Measurements from ENCODE around the gene ITGAX. TPM values are rescaled to one million over a fixed set of nuclear protein-coding genes. Genes with fewer than 3 reads are reported as not detected.
A peak's percentile ranks its signal among the peaks of the same experiment; 100 is the strongest.

The ITGAX gene
- total RNA-seq, 1 experiment from 2014 or later = 0.14 TPM

- Mint-ChIP-seq H3K36me3 (ENCODE audit: insufficient read depth, unreplicated experiment) (no peaks in the 10 kb centered on the region), H3K27me3 (ENCODE audit: insufficient read depth, unreplicated experiment) (no peaks in the 10 kb centered on the region), H3K4me1 (ENCODE audit: insufficient read depth, unreplicated experiment) (no peaks in the 10 kb centered on the region), H3K4me3 (ENCODE audit: unreplicated experiment) (no peak overlapping the region), H3K9me3 (ENCODE audit: unreplicated experiment) (peaks cover 7% of the 10 kb centered on the region), H3K27ac (ENCODE audit: low read depth, unreplicated experiment) (no peak overlapping the region)
- ChIA-PET CTCF (no interaction called here), POLR2A (interaction anchor here (1.0 kb wide), 2 partner anchors 27 to 311 kb away, joined by 3 read pairs; a partner anchor contains a TSS)
- no peak for TF ChIP-seq CTCF (IDR thresholded peaks at IDR 0.05; ENCODE audit: unreplicated experiment)
- no TSS peak for BruUV-seq (replicated peaks)
- no peak for DNase-seq (ENCODE audit: unreplicated experiment)
- intact Hi-C loops (cut with micrococcal nuclease) = no loop called here
These were observed 46.5 kb downstream of the ITGAX start for GRCh38 chr16:31401436-31401835.

- Mint-ChIP-seq H3K27ac (ENCODE audit: low read depth, unreplicated experiment) (no peak overlapping the region), H3K4me3 (ENCODE audit: unreplicated experiment) (no peak overlapping the region), H3K9me3 (ENCODE audit: unreplicated experiment) (peaks cover 7% of the 10 kb centered on the region), H3K4me1 (ENCODE audit: insufficient read depth, unreplicated experiment) (no peaks in the 10 kb centered on the region), H3K36me3 (ENCODE audit: insufficient read depth, unreplicated experiment) (no peaks in the 10 kb centered on the region), H3K27me3 (ENCODE audit: insufficient read depth, unreplicated experiment) (no peaks in the 10 kb centered on the region)
- intact Hi-C loops (cut with micrococcal nuclease) = no loop called here
- BruUV-seq (replicated peaks) = no TSS peak
- no peak for TF ChIP-seq CTCF (IDR thresholded peaks at IDR 0.05; ENCODE audit: unreplicated experiment)
- peak; percentile 30 for DNase-seq (ENCODE audit: unreplicated experiment)
- ChIA-PET POLR2A (no interaction called here), CTCF (interaction anchor here (1.5 kb wide), 1 partner anchor 49 kb away, joined by 5 read pairs; no protein-coding TSS in a partner anchor)
These were observed 47.7 kb downstream of the ITGAX start for GRCh38 chr16:31402687-31403086.

GRCh38 chr16:31403590-31404352 lies 48.8 kb downstream of the ITGAX start:
- TF ChIP-seq CTCF (IDR thresholded peaks at IDR 0.05; ENCODE audit: unreplicated experiment) = no peak
- no TSS peak for BruUV-seq (replicated peaks)
- ChIA-PET CTCF (interaction anchor here (1.0 to 1.9 kb wide), 4 partner anchors 16 to 48 kb away, joined by 3 to 6 read pairs (median 4); no protein-coding TSS in a partner anchor), POLR2A (no interaction called here)
- Mint-ChIP-seq H3K9me3 (ENCODE audit: unreplicated experiment) (peaks cover 7% of the 10 kb centered on the region), H3K27me3 (ENCODE audit: insufficient read depth, unreplicated experiment) (peaks cover 8% of the 10 kb centered on the region), H3K4me3 (ENCODE audit: unreplicated experiment) (no peak overlapping the region), H3K4me1 (ENCODE audit: insufficient read depth, unreplicated experiment) (no peaks in the 10 kb centered on the region), H3K36me3 (ENCODE audit: insufficient read depth, unreplicated experiment) (no peaks in the 10 kb centered on the region), H3K27ac (ENCODE audit: low read depth, unreplicated experiment) (no peak overlapping the region)
- intact Hi-C loops (cut with micrococcal nuclease) = no loop called here
- DNase-seq (ENCODE audit: unreplicated experiment) = no peak

GRCh38 chr16:31404353-31405064 lies 49.5 kb downstream of the ITGAX start:
- Mint-ChIP-seq H3K36me3 (ENCODE audit: insufficient read depth, unreplicated experiment) (no peaks in the 10 kb centered on the region), H3K27ac (ENCODE audit: low read depth, unreplicated experiment) (no peak overlapping the region), H3K27me3 (ENCODE audit: insufficient read depth, unreplicated experiment) (peaks cover 12% of the 10 kb centered on the region), H3K4me3 (ENCODE audit: unreplicated experiment) (no peak overlapping the region), H3K4me1 (ENCODE audit: insufficient read depth, unreplicated experiment) (no peaks in the 10 kb centered on the region), H3K9me3 (ENCODE audit: unreplicated experiment) (peaks cover 6% of the 10 kb centered on the region)
- ChIA-PET POLR2A (no interaction called here), CTCF (interaction anchor here (0.9 to 1.9 kb wide), 4 partner anchors 17 to 43 kb away, joined by 3 to 6 read pairs (median 4); no protein-coding TSS in a partner anchor)
- no peak for TF ChIP-seq CTCF (IDR thresholded peaks at IDR 0.05; ENCODE audit: unreplicated experiment)
- intact Hi-C loops (cut with micrococcal nuclease) = no loop called here
- BruUV-seq (replicated peaks) = no TSS peak
- DNase-seq (ENCODE audit: unreplicated experiment) = peak; percentile 10
